HL-60 (cell line): ENCODE measurements around the gene RAP1B.
"Not testable (repeated sequence)": the region's sequence is repeated elsewhere in the genome, so short reads cannot be mapped to it uniquely, and the experiment has no call there.

Experiments
- CTCF ChIP-seq: IDR thresholded peaks from one replicate; pipeline ENCODE4 v1.5.1; 2011; ENCODE audit warnings: low read length, control low read depth, inconsistent platforms; ENCODE audit not compliant: insufficient read depth
- GABPA ChIP-seq: IDR thresholded peaks from 2 replicates; pipeline ENCODE4 v1.6.1; 2012; ENCODE audit warnings: low read depth
- POLR2AphosphoS5 ChIP-seq: IDR thresholded peaks from 2 replicates; pipeline ENCODE4 v1.6.1; 2012; ENCODE audit warnings: low read depth
- REST ChIP-seq: IDR thresholded peaks from 2 replicates; pipeline ENCODE4 v1.6.1; 2012; ENCODE audit warnings: low read depth; ENCODE audit not compliant: insufficient replicate concordance
- SPI1 ChIP-seq: IDR thresholded peaks from 2 replicates; pipeline ENCODE4 v1.6.1; 2012; ENCODE audit warnings: low read depth, mild to moderate bottlenecking, borderline replicate concordance

- not testable (repeated sequence) for TF ChIP-seq CTCF, REST, GABPA, POLR2AphosphoS5, SPI1
These were observed 26.7 kb downstream of the RAP1B start for GRCh38 chr12:68637439-68637838.
